Neural progenitor cell (in vitro differentiated cells): ENCODE measurements around the gene KRT5. TPM values are rescaled to one million over a fixed set of nuclear protein-coding genes. Genes with fewer than 3 reads are reported as not detected.

ENCODE experiments used
- DNase-seq: peaks from one replicate; pipeline ENCODE4 v3.0.0-alpha.2; 2016; ENCODE audit warnings: low spot score
- H2AFZ ChIP-seq: fragments of 200-600 bp; sonication (generic); replicated peaks from 2 replicates; pipeline ENCODE4 v1.6.1; 2016; ENCODE audit warnings: antibody characterized with exemption
- H3F3A ChIP-seq: fragments of 200-600 bp; sonication (generic); 2 replicates; pipeline ENCODE4 v1.6.1; 2016; ENCODE audit warnings: antibody characterized with exemption, low read depth
- H3K27ac ChIP-seq: fragments of 200-600 bp; sonication (generic); 2 replicates; pipeline ENCODE4 v1.5.1; 2016; ENCODE audit warnings: mild to moderate bottlenecking
- H3K27me3 ChIP-seq: fragments of 200-600 bp; sonication (generic); 2 replicates; pipeline ENCODE4 v1.6.1; 2016; ENCODE audit warnings: mild to moderate bottlenecking, moderate library complexity
- H3K36me3 ChIP-seq: fragments of 200-600 bp; sonication (generic); 2 replicates; pipeline ENCODE4 v1.5.1; 2016
- H3K4me1 ChIP-seq: fragments of 200-600 bp; sonication (generic); 2 replicates; pipeline ENCODE4 v1.6.1; 2016; ENCODE audit warnings: mixed run types
- H3K4me2 ChIP-seq: fragments of 200-600 bp; sonication (generic); 2 replicates; pipeline ENCODE4 v1.6.1; 2016
- H3K4me3 ChIP-seq: fragments of 200-600 bp; sonication (generic); 2 replicates; pipeline ENCODE4 v1.5.1; 2016
- H3K79me2 ChIP-seq: fragments of 200-600 bp; sonication (generic); 2 replicates; pipeline ENCODE4 v1.6.1; 2016; ENCODE audit warnings: low read depth
- H3K9ac ChIP-seq: fragments of 200-600 bp; sonication (generic); 2 replicates; pipeline ENCODE4 v1.6.1; 2016
- H3K9me3 ChIP-seq: fragments of 200-600 bp; sonication (generic); 2 replicates; pipeline ENCODE4 v1.5.1; 2016; ENCODE audit warnings: low read depth
- H4K20me1 ChIP-seq: fragments of 200-600 bp; sonication (generic); 2 replicates; pipeline ENCODE4 v1.6.1; 2016; ENCODE audit warnings: low read depth
- H3K27ac Mint-ChIP-seq: 3 replicates; pipeline ENCODE4 v1.8.0; 2021; ENCODE audit warnings: mixed read lengths
- H3K27me3 Mint-ChIP-seq: 2 replicates; pipeline ENCODE4 v1.8.0; 2022; ENCODE audit warnings: low read depth, mild to moderate bottlenecking, inconsistent platforms, moderate library complexity, mixed read lengths; ENCODE audit not compliant: insufficient read depth
- H3K36me3 Mint-ChIP-seq: 3 replicates; pipeline ENCODE4 v1.8.0; 2021; ENCODE audit warnings: mixed read lengths
- H3K4me1 Mint-ChIP-seq: 3 replicates; pipeline ENCODE4 v1.8.0; 2021; ENCODE audit warnings: mixed read lengths
- H3K4me3 Mint-ChIP-seq: 3 replicates; pipeline ENCODE4 v1.8.0; 2021; ENCODE audit warnings: mild to moderate bottlenecking, moderate library complexity, mixed read lengths
- H3K9me3 Mint-ChIP-seq: 3 replicates; pipeline ENCODE4 v1.8.0; 2020; ENCODE audit warnings: mixed read lengths
- EZH2 ChIP-seq: fragments of 200-600 bp; sonication (generic); IDR thresholded peaks from 2 replicates; pipeline ENCODE4 v1.6.1; 2017; ENCODE audit warnings: antibody characterized with exemption, mild to moderate bottlenecking, moderate library complexity
- EZH2phosphoT487 ChIP-seq: fragments of 200-600 bp; sonication (generic); IDR thresholded peaks from 2 replicates; pipeline ENCODE4 v1.6.1; 2017; ENCODE audit warnings: antibody characterized with exemption
- total RNA-seq: library from RNA; depleted of rRNA; stranded (reverse); fragments of >200 nt; gene quantifications from 2 replicates; pipeline ENCODE4 v1.2.3, GENCODE V29; 2015; ENCODE audit warnings: low replicate concordance
- TF ChIP-seq, protein P1 (sequence below): fragments of 200-600 bp; sonication (generic); IDR thresholded peaks from 2 replicates; pipeline ENCODE4 v1.5.1; 2017; ENCODE audit warnings: antibody characterized with exemption, mild to moderate bottlenecking

The KRT5 gene
- total RNA-seq, 1 donor from 2014 or later: not detected

DNA sequence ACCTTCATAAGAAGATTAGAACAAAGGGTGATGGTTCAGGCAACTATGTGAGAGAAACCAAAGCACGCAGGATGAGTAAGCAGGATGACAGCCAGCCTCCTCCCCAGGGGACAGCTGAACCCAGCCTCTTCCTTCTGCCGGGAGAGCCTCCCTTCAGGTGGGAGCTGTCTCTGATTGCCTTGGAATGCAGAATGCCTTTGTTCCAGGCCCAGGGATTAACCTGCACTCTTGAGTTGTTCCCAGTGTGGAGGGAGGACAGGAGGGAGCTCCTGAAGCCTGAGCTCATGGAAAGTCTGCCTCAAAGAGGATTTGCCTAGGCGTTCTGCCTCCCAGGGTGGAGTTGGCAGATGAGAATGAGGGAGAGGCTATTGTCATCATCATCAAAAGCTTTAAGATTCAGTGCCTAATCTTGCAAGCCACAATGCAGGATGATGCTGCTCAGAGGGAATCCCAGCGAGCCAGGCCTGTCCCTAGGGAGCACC, 23.6 kb downstream of the KRT5 start:
- Histone ChIP-seq H3K4me1 (peaks cover 18% of the 10 kb centered on the region), H3K27ac (peak overlapping the region; percentile 4)
- H3K4me3 Mint-ChIP-seq: no peak overlapping the region

DNA sequence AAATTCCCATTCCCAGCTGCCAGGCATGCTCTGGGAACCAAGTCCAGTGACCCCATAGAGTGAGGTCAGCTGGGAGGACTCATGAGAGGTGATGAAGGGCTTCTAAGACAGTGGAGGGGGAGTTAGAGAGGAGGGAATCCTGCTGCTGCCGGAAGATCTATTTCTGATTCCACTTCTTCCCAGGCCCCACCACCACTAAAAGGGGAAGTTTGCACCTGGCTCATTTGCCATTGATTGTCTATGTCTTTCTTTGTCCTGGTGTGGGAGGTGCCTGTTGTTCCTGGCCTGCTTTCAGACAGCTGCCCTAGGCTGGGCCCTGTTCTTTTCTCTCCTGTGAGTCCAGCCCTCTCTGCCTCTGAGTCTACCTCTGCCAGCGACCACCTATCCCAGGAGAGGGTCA, 24.1 kb downstream of the KRT5 start:
- no peak overlapping the region for H2AFZ ChIP-seq
- Mint-ChIP-seq H3K9me3 (no peaks in the 10 kb centered on the region), H3K36me3 (no peaks in the 10 kb centered on the region), H3K4me1 (peaks cover 21% of the 10 kb centered on the region), H3K4me3 (no peak overlapping the region), H3K27me3 (no peaks in the 10 kb centered on the region), H3K27ac (no peak overlapping the region)
- H3K36me3 ChIP-seq: no peaks in the 10 kb centered on the region
- H4K20me1 ChIP-seq: no peaks in the 10 kb centered on the region
- no peak overlapping the region for H3K9ac ChIP-seq
- no peak overlapping the region for H3K4me3 ChIP-seq
- no peaks in the 10 kb centered on the region for H3K79me2 ChIP-seq
- peak overlapping the region; percentile 23 for H3K4me2 ChIP-seq
- peaks cover 18% of the 10 kb centered on the region for H3K4me1 ChIP-seq
- H3K9me3 ChIP-seq: no peaks in the 10 kb centered on the region
- H3F3A ChIP-seq: peaks cover 13% of the 10 kb centered on the region
- H3K27ac ChIP-seq: peak overlapping the region; percentile 4
- no peaks in the 10 kb centered on the region for H3K27me3 ChIP-seq
- TF ChIP-seq, protein P1, sequence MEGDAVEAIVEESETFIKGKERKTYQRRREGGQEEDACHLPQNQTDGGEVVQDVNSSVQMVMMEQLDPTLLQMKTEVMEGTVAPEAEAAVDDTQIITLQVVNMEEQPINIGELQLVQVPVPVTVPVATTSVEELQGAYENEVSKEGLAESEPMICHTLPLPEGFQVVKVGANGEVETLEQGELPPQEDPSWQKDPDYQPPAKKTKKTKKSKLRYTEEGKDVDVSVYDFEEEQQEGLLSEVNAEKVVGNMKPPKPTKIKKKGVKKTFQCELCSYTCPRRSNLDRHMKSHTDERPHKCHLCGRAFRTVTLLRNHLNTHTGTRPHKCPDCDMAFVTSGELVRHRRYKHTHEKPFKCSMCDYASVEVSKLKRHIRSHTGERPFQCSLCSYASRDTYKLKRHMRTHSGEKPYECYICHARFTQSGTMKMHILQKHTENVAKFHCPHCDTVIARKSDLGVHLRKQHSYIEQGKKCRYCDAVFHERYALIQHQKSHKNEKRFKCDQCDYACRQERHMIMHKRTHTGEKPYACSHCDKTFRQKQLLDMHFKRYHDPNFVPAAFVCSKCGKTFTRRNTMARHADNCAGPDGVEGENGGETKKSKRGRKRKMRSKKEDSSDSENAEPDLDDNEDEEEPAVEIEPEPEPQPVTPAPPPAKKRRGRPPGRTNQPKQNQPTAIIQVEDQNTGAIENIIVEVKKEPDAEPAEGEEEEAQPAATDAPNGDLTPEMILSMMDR: no peak
- TF ChIP-seq EZH2 (no peak), EZH2phosphoT487 (no peak)
- DNase-seq: no peak

More for the DNA sequence above, 23.6 kb downstream of the KRT5 start:
- no peaks in the 10 kb centered on the region for H3K27me3 Mint-ChIP-seq
- no peaks in the 10 kb centered on the region for H4K20me1 ChIP-seq
- TF ChIP-seq EZH2phosphoT487 (no peak), EZH2 (no peak)
- TF ChIP-seq, protein P1: no peak
- H3K27me3 ChIP-seq: no peaks in the 10 kb centered on the region
- peak overlapping the region; percentile 23 for H3K4me2 ChIP-seq
- DNase-seq: peak; percentile 60
- peaks cover 13% of the 10 kb centered on the region for H3F3A ChIP-seq
- H3K36me3 ChIP-seq: no peaks in the 10 kb centered on the region
- no peaks in the 10 kb centered on the region for H3K79me2 ChIP-seq
- H3K27ac Mint-ChIP-seq: no peak overlapping the region
- H3K4me3 ChIP-seq: no peak overlapping the region
- H3K4me1 Mint-ChIP-seq: peaks cover 21% of the 10 kb centered on the region
- no peaks in the 10 kb centered on the region for H3K36me3 Mint-ChIP-seq
- no peaks in the 10 kb centered on the region for H3K9me3 ChIP-seq
- H2AFZ ChIP-seq: no peak overlapping the region
- no peaks in the 10 kb centered on the region for H3K9me3 Mint-ChIP-seq
- H3K9ac ChIP-seq: no peak overlapping the region

DNA sequence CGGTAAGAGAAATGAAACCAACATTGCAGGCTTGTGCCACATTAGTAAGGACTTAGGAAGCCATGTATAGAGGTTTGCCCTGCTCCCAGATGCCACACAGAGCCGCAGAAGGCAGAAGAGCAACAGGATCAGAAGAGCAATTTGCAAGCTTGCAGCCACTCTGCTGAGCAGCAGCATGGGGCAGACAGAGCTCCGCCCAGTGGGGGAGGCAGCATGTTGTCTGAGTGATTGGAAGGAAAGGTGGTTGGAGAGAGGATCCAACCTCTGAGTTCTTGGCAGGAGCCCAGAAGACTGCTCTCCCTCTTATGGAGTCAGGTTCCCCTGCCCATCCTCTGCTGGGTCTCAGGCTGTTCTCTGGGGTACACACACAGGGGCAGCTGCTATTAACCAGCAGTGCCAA, 24.8 kb downstream of the KRT5 start:
- TF ChIP-seq, protein P1: no peak
- TF ChIP-seq EZH2: no peak
- no peak for TF ChIP-seq EZH2phosphoT487
- H2AFZ ChIP-seq: no peak overlapping the region

More for the DNA sequence above, 24.8 kb downstream of the KRT5 start:
- Histone ChIP-seq H3K27ac (no peak overlapping the region), H3K79me2 (no peaks in the 10 kb centered on the region), H3K9ac (no peak overlapping the region), H3K4me3 (no peak overlapping the region), H4K20me1 (no peaks in the 10 kb centered on the region), H3F3A (peaks cover 13% of the 10 kb centered on the region), H3K36me3 (no peaks in the 10 kb centered on the region), H3K4me2 (no peak overlapping the region), H3K4me1 (peaks cover 18% of the 10 kb centered on the region), H3K27me3 (no peaks in the 10 kb centered on the region), H3K9me3 (no peaks in the 10 kb centered on the region)
- DNase-seq: peak; percentile 30
- H3K27me3 Mint-ChIP-seq: no peaks in the 10 kb centered on the region
- peaks cover 21% of the 10 kb centered on the region for H3K4me1 Mint-ChIP-seq
- no peak overlapping the region for H3K4me3 Mint-ChIP-seq
- H3K27ac Mint-ChIP-seq: no peak overlapping the region
- no peaks in the 10 kb centered on the region for H3K9me3 Mint-ChIP-seq
- H3K36me3 Mint-ChIP-seq: no peaks in the 10 kb centered on the region
